NCI-H82 (cell line): ENCODE data around the gene TSPAN10.

Experiments used
- DNase-seq: peaks from one replicate; lab custom pipeline; 2025; lab: John Stamatoyannopoulos, UW

The TSPAN10 gene

DNA sequence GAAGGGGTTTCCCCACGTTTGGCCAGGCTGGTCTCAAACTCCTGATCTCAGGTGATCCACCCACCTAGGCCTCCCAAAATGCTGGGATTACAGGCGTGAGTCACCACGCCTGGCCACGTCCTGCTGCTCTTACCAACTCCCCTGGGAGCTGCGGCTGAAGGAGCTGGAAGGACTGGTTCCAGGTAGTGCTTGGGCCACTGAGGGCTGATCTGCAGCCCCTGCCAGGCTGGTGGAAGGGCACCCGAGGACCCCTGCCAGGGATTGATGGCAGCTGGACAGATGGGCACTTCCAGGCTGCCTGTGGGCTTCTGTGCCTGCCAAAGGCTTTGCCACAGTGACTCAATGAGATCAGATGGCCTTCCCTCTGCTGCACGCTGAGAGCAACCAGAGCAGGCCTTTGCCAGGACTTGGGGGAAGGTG lies 27.1 kb downstream of the TSPAN10 start:
- no peak for DNase-seq

- DNase-seq = peak; percentile 61
These were observed 28.5 kb downstream of the TSPAN10 start for GRCh38 chr17:81665205-81666091.

DNA sequence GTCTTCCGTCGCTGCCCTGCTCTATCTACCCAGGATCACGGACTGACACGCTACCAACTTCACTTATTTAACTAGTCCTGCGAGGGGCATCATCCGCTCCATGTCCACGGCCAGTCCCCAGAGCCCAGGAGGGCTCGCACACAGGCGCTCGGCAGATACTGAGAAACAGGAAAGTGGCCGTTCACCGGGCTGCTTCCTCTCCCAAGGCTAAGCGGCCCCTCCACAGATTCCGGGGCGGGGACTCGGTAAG lies 29.0 kb downstream of the TSPAN10 start:
- peak; percentile 63 for DNase-seq

GRCh38 chr17:81666342-81667191 lies 29.6 kb downstream of the TSPAN10 start, which contains the start of the genes CCDC137 and OXLD1:
Gene CCDC137, plus strand, starts transcription at chr17:81666737. Its CDS starts 30 bp downstream, at chr17:81666767.
Gene OXLD1, minus strand, starts transcription at chr17:81666605. Its CDS starts 28 bp downstream, at chr17:81666577.
- DNase-seq = peak; percentile 98

GRCh38 chr17:81667754-81668153 lies 30.8 kb downstream of the TSPAN10 start:
- no peak for DNase-seq

DNA sequence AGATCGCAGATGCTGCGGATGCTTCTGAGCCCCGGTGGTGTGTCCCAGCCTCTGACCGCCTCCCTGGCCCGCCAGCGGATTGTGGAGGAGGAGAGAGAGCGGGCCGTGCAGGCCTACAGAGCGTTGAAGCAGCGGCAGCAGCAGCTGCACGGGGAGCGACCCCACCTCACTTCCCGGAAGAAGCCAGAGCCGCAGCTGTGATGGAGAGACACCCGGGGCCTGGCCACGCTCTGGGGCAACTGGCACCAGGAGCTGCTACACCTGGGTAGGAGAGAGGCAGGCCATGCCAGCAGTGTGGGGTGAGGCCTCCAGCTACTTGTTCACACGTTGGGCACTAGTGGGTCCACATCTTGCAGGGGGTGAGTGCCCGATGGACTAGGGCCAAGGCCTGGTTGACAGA lies 35.5 kb downstream of the TSPAN10 start:
- DNase-seq = no peak

- DNase-seq = no peak
These were observed 36.0 kb downstream of the TSPAN10 start for GRCh38 chr17:81672954-81673353.

DNA sequence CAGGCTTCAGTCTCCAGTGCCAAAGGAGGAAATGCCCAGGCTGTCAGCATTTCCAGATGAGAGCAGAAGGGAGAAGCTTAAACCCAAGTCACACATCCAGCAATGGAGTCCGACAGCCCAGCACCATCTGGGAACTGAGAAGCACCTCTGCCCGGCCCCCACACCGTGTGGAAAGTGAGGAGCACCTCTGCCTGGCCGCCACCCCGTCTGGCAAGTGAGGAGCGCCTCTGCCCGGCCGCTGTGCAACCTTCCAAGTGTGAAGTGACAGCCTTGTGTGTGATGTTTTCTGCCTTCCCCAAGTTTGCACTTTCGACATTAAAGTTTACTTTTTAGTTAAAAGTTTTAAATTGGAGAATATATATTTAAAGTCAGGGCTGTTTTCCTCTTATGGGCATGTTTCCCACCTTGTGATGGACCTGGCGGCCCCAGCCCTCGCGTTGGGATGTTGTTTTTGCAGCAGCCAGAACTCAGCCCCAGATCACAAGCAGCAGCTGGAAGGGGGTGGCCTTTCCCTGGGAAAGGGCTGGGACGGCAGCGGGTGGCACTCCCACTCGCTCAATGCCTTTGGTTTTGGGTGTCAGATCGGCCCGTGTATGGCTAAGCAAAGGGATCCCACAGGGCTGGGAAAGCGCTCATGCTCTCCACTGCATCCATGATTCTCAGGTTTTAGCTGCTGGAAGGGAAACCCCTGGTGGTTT lies 36.7 kb downstream of the TSPAN10 start:
- DNase-seq = no peak

- DNase-seq = peak; percentile 70
These were observed 38.7 kb downstream of the TSPAN10 start for GRCh38 chr17:81675515-81676221.

GRCh38 chr17:81676906-81677305 lies 39.9 kb downstream of the TSPAN10 start:
- no peak for DNase-seq

- DNase-seq = no peak
These were observed 43.2 kb downstream of the TSPAN10 start for GRCh38 chr17:81680150-81680549.

GRCh38 chr17:81681672-81682071 lies 44.7 kb downstream of the TSPAN10 start:
- DNase-seq = no peak

GRCh38 chr17:81682565-81683207 lies 45.7 kb downstream of the TSPAN10 start:
- DNase-seq = peak; percentile 40

- peak; percentile 50 for DNase-seq
These were observed 46.2 kb downstream of the TSPAN10 start for GRCh38 chr17:81683208-81683583.

DNA sequence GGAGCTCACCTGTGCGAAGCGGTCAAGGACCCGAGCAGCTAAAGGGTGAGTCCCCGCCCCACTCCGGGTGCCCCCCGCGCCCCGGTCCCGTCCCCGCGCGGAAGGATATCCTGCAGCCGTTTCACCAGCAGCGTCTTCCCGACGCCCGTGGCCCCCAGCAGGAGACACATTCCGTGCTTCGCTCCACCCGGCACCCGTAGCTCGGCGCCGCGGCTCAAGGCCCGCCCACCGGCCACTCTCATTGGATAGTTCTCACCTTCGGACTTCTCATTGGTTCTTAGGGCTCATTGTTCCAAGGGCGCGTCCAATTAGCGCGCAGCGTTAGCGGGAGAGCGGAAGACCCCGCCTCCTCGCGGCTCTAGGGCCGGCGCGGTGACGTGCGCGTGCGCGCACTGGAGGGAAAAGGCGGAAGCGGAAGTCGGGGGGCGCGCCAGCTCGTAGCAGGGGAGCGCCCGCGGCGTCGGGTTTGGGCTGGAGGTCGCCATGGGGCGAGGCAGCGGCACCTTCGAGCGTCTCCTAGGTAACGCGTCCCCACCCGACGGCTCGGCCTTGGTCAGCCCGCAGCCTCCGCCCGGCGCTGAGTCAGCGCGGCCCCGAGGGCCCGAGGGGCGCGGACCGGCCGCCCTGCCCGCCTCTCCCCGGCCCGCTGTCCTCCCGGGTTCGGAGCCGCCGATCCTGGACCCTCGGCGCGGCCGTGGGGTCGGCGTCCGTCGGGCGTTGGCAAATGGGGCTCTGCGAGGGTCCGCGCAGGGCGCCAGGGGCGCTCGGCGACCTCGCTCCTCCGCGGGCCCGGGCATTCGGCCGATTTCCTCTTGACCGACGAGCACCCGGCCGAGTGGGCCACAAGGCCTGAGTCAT lies 46.8 kb downstream of the TSPAN10 start, which contains the start of the genes ARL16 and HGS:
ARL16 (minus strand) TSS at position 214 of the 858 bp plus-strand sequence; CDS start at position 170, 44 bp downstream.
HGS (plus strand) TSS at position 428 of the 858 bp plus-strand sequence; CDS start at position 484, 56 bp downstream.
- DNase-seq = peak; percentile 99

DNA sequence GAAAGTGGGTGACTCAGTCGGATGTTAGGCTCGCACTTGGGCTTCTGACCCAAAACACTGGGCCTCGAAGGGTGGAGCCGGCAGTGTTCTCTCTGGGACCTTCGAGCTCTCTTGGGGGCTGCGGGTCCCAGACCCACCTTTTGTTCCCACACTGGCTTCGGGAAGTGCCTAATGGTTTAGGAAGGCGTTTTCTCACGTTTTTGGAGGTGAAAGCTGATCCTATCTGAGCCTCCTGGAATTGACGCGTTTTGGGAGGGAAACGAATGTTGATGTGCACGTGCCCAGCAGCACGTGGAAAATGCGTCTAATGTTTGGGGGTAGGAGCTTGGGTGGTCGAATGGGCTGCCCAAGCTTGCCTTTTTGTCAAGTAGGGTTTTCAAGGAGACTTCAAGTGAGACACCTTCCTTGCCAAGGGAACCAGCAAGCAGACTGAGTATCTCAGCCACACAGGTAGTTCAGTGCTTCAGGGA lies 47.5 kb downstream of the TSPAN10 start:
- no peak for DNase-seq

- DNase-seq = no peak
These were observed 48.1 kb downstream of the TSPAN10 start for GRCh38 chr17:81685108-81685507.

- DNase-seq = no peak
These were observed 49.6 kb downstream of the TSPAN10 start for GRCh38 chr17:81686614-81687013.

- DNase-seq = no peak
These were observed 51.0 kb downstream of the TSPAN10 start for GRCh38 chr17:81687770-81688541.
